GM19438 (cell line): Measurements from ENCODE around the gene RECK.
"Not testable (repeated sequence)": the region's sequence is repeated elsewhere in the genome, so short reads cannot be mapped to it uniquely, and the experiment has no call there.

Source experiments
- ATAC-seq: cut with Tn5 transposase; IDR thresholded peaks from one replicate; pipeline ENCODE4 v1.9.1; 2021; ENCODE audit warnings: low read depth; ENCODE audit not compliant: unreplicated experiment

The RECK gene

GRCh38 chr9:36053971-36054370, 17.3 kb downstream of the RECK start:
- ATAC-seq: no peak

GRCh38 chr9:36056896-36057295, 20.2 kb downstream of the RECK start:
- no peak for ATAC-seq

DNA sequence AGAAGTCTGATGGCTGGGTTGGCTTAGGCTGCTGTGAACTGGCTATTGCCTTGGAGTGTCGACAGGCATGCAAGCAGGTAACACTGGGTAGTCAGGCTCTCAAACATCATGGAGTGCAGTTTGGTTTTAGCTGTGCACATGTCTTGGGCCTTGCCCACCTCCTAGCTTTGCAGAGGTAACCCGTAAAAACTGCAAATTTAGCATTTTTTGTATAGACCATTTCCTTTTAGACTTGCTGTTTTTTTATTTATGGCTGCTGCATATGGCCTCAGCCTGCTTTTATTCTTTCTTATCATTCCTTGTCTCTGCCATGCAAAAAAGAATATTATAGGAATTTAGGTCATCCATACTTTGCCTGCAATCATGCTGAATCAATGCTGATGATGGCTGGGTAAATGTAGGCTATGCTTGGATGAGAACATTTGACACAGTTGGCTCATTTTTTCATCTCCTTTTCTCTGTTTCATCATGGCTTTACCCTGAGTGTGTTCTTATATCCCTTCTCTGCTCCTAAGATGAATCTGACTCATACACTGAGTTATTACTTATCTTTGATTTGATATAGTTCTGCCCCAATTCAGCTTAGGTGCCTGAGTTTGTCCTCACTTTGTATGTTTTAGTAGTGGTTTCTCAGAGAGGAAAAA, 27.2 kb downstream of the RECK start:
- no peak for ATAC-seq

- ATAC-seq: no peak
Measured at GRCh38 chr9:36064448-36065037, 27.8 kb downstream of the RECK start.

- no peak for ATAC-seq
Measured at GRCh38 chr9:36074055-36074454, 37.3 kb downstream of the RECK start.

GRCh38 chr9:36074870-36075532, 38.3 kb downstream of the RECK start:
- no peak for ATAC-seq

- ATAC-seq: no peak
Measured at GRCh38 chr9:36078051-36078450, 41.3 kb downstream of the RECK start.

GRCh38 chr9:36080519-36080918, 43.8 kb downstream of the RECK start:
- ATAC-seq: no peak

DNA sequence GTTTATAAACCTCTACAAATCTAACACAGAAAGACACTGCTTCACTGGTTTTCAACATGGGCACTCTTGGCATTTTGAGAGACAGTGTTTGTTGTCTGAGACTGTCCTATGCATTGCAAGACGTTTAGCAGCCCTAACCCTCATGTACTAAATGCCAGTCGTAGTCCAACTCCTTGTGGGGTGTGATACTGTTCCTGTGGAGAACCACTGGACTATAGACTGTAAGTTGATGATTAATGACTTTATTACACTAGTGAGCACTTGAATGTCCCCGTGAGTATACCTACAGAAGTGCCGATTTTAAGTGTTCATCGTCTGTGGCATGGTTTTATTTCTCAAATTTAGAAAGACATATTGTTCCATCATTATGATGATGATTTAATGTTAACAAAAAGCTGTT, 46.2 kb downstream of the RECK start:
- ATAC-seq: no peak

- no peak for ATAC-seq
Measured at GRCh38 chr9:36086442-36086841, 49.7 kb downstream of the RECK start.

DNA sequence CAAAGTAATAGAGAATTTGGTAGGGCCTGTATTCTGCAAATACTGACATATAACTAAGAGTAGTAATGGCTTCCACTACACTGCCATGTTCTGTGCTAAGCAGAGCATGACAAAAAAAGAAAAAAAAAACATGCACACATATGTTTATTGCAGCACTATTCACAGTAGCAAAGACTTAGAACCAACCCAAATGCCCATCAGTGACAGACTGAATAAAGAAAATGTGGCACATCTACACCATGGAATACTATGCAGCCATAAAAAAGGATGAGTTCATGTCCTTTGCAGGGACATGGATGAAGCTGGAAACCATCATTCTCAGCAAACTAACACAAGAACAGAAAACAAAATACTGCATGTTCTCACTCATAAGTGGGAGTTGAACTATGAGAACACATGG, 50.3 kb downstream of the RECK start:
- not testable (repeated sequence) for ATAC-seq

DNA sequence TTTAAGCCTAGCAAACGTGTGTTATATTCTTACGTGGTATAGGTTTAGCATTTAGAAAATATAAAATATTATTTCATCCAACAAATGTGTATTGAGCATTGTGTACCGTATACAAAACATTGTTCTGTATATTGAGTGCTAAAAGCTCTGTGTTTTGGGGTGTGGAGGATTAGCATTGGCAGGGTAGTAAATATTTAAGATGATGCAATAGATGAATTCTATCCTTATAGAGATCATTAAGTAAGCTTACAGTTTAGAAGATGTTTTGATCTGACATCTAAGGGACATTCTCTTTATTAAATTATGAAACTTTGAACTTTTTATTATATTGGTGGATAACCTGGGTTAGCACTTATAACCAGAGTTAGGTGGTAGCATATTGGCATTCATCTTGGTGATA, 51.3 kb downstream of the RECK start:
- ATAC-seq: no peak

DNA sequence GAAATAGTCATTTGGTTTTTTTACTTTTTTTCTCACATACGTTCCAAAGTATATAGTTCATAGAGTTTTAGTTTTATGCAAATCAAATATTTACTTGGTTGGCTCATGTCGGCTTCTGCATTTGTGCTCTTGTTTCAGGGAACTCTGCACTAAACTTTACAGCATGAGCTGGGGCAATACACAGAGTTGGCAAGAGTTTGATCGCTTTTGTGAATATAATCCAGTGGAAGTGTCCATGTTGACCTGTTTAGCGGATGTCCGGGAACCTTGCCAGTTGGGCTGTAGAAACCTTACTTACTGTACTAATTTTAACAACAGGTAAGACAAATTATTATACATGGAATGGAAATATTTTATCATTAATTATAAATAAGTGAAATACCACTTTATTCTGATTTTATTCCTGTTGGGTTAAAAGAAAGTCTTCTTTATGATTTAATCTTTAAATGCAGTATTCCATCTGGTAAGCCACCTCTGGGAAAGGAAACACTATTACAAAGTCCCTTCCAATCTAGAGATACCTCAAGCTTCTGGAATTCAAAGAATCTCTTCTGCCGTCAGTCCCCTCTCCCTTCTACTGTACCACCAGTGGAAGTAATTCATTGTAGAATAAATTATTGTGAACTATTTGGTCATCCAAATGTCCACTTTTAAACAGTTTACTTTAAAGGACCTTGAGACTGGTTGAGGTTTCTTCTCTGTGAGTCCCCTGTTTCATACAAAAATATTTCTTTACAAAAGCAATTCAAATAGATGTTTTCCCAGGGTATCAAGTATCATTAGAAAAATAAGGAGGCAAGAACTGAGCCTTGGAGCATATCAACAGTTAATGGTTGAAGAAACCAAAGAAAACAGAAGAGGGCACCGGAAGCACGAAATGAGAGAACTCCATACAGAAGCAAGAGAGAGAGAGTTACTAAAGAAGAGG, 54.6 kb downstream of the RECK start:
- ATAC-seq: no peak

- ATAC-seq: no peak
Measured at GRCh38 chr9:36092014-36092413, 55.3 kb downstream of the RECK start.

DNA sequence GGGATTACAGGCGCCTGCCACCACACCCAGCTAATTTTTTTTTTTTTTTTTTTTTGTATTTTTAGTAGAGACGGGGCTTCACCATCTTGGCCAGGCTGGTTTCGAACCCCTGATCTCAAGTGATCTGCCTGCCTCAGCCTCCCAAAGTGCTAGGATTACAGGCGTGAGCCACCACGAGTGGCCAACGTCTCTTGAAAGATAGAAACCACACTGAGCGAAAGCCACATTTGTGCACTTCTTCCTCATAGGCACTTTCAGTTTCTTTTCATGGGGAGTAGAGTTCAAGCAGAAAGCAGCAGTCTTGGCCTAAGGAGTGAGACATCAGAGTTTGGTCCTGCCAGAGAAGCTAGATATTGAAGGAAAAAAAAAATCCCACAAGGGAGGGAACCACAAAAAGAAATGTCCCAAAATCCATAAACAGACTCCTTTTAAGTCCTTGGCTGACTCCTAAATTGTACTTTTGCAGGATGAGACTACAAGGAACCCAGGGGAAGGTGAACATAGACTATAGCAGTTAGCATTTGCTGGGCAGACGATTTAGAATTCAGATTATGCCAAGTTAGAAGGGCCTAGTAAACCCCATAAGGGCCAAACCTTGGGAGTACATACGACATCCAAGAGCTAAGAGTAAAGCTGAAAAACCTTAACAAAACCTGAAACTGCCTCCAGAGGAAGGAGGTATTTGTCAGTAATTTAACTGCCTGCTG, 55.9 kb downstream of the RECK start:
- peak; percentile 86 for ATAC-seq

DNA sequence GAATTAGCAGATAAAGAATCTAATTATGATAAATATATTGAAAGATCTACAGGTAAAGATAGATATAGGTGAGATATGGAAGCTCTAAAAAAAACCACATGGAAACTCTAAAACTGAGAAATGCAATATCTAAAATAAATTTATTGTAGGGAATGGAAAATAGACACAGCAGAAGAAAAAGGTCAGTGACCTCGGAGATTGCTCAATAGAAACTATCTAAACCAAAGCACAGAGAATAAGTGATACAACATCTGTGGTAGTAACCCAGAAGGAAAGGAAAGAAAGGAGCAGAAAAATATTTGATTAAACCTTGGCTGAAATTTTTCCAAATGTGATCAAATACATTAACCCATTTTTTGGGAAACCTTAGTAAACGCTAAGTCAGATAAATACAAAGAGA, 56.7 kb downstream of the RECK start:
- ATAC-seq: no peak

GRCh38 chr9:36099718-36100117, 63.0 kb downstream of the RECK start:
- ATAC-seq: no peak

DNA sequence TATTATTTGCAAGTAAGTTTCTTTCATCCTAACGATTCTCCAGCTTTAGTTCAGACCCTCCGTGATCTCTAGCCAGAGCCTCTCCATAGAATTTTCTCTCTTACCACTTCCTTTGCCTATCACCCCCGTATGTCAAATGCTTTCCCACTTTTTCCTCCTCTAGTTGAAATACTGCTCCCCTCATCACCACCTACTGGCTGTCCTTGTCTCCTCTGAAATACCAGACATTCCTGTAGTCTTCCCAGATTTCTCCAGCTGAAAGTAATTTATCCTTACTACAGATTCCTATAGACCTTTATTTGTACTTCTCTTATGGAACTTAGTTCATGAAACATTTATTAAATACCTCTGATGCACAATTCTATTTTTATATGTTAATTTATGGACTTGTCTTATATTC, 63.8 kb downstream of the RECK start:
- no peak for ATAC-seq

- no peak for ATAC-seq
Measured at GRCh38 chr9:36101916-36102741, 65.4 kb downstream of the RECK start.
